Lower leg skin (tissue), 4 donors: ENCODE data around the gene ACTR5. TPM values are rescaled to one million over a fixed set of nuclear protein-coding genes. Genes with fewer than 3 reads are reported as not detected.

Source experiments
- DNase-seq, 2 donors: peaks; one replicate each; pipeline ENCODE4 v3.0.0-alpha.2; 2019; ENCODE audit warnings: low spot score in 2 of 2
- H3K4me3 ChIP-seq: fragments of 200-600 bp; sonication (generic); 2 replicates; pipeline ENCODE4 v1.5.1; 2017; ENCODE audit warnings: mild to moderate bottlenecking, low read depth; ENCODE audit not compliant: poor library complexity, severe bottlenecking
- CTCF ChIP-seq, 3 donors: fragments of 450-650 bp; IDR thresholded peaks; one replicate each; pipeline ENCODE4 v1.5.1; 2016; ENCODE audit warnings: antibody characterized with exemption in 3 of 3, mild to moderate bottlenecking in 3 of 3, moderate library complexity in 2 of 3
- POLR2A ChIP-seq, 2 donors: fragments of 450-650 bp; IDR thresholded peaks; one replicate each; pipeline ENCODE4 v1.6.1; 2016 to 2017; ENCODE audit warnings: antibody characterized with exemption in 2 of 2, mild to moderate bottlenecking in 1 of 2, moderate library complexity in 1 of 2
- WGBS, 2 donors: methylation state at CpG; one replicate each; pipeline ENCODE4 v1.1.5; 2018; 5-methylcytosine and 5-hydroxymethylcytosine counted together
- intact Hi-C: fragments of 100-400 bp; cut with DNase I; formaldehyde crosslinking; loops from one replicate; pipeline ENCODE4 v1.15.0; 2023; ENCODE audit warnings: low total_unique reads
- total RNA-seq, 4 donors: library from RNA; depleted of rRNA; stranded (reverse); fragments of >200 nt; gene quantifications; one replicate each; pipeline ENCODE4 v1.1.0, GENCODE V29; 2016

The ACTR5 gene
- total RNA-seq, 4 donors from 2014 or later, result 7.3 to 11.7 (median 10.8) TPM

GRCh38 chr20:38730989-38731737 is 17.1 kb upstream of the ACTR5 start:
- intact Hi-C loops, result no loop called here
- 0 to 1% methylated on average over 37 to 40 of the region's 40 CpGs for WGBS, 2 donors
- DNase-seq, result peak in 1 of 2 donors; percentile 92

GRCh38 chr20:38731738-38732113 is 16.5 kb upstream of the ACTR5 start:
- intact Hi-C loops, result no loop called here
- no peak for DNase-seq
- WGBS, 2 donors, result 57 to 62% methylated on average over 1 of the region's 1 CpG
- no peak overlapping the region for H3K4me3 ChIP-seq
- TF ChIP-seq CTCF (IDR thresholded peaks at IDR 0.05) (no peak), POLR2A (IDR thresholded peaks at IDR 0.05) (no peak)

More at GRCh38 chr20:38730989-38731737, 17.1 kb upstream of the ACTR5 start:
- no peak overlapping the region for H3K4me3 ChIP-seq
- TF ChIP-seq CTCF (IDR thresholded peaks at IDR 0.05), result peak in 1 of 3 donors; percentile 85
- no peak for TF ChIP-seq POLR2A (IDR thresholded peaks at IDR 0.05)

GRCh38 chr20:38732981-38733380 is 15.3 kb upstream of the ACTR5 start:
- H3K4me3 ChIP-seq, result no peak overlapping the region
- DNase-seq, result peak in 1 of 2 donors; percentile 76
- intact Hi-C loops, result no loop called here
- WGBS, 2 donors, result 83% methylated on average over 4 of the region's 4 CpGs
- TF ChIP-seq CTCF (IDR thresholded peaks at IDR 0.05) (no peak), POLR2A (IDR thresholded peaks at IDR 0.05) (no peak)

GRCh38 chr20:38735172-38735571 is 13.1 kb upstream of the ACTR5 start:
- H3K4me3 ChIP-seq, result no peak overlapping the region
- intact Hi-C loops, result no loop called here
- no peak for TF ChIP-seq CTCF (IDR thresholded peaks at IDR 0.05)
- no peak for TF ChIP-seq POLR2A (IDR thresholded peaks at IDR 0.05)
- WGBS, 2 donors, result 45 to 52% methylated on average over 6 of the region's 6 CpGs
- peak in 1 of 2 donors; percentile 18 for DNase-seq

GRCh38 chr20:38737887-38738286 is 10.4 kb upstream of the ACTR5 start:
- WGBS, 2 donors, result 82 to 83% methylated on average over 1 of the region's 1 CpG
- DNase-seq, result no peak
- intact Hi-C loops, result no loop called here
- TF ChIP-seq POLR2A (IDR thresholded peaks at IDR 0.05), result no peak
- TF ChIP-seq CTCF (IDR thresholded peaks at IDR 0.05), result no peak
- H3K4me3 ChIP-seq, result no peak overlapping the region
